Measurements from ENCODE around the gene LRSAM1.

LRSAM1 gene

DNA sequence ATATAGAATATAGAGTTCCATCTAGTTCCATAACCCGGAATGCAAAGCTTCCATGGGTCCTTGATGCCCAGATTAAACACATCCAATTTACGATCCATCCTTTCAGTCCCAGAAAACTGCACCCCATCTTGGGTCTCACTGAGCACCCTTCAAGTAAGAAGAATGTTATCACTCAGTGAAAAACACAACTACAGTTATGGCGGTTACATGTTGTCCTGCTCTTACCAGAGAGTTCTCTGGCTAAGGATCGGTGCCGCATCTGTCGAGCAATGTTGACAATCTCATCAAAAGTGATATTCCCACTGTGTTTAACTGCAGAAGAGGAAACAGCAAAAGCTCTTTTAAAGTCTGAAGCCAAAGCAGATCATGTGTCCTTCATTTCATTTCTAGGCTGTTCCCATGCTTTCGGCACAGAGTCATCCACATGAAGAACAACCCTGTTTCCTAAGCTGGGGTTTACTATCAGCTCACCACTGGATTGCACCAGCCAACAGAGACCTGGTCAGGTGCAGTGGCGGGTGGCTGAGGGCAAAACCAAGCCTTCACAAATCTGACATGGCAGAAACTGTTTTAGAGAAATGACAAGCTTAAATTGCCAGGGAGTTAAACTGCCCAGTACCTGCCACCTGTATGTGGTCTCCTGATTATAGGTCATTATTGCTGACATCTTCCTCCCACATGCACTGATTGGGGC lies 3.1 kb upstream of the LRSAM1 start:
- Histone ChIP-seq H3K27me3 (replicated peaks in 2 of 5; ENCODE audit: control insufficient read depth in 4 of 5, insufficient read depth in 5 of 5, low read length in 4 of 5) (no peaks in the 10 kb centered on the region), H3K4me3 (ENCODE audit: control insufficient read depth in 1 of 7, extremely low read depth in 1 of 7, insufficient read depth in 4 of 7, low read depth in 2 of 7, low read length in 6 of 7) (peak overlapping the region in 3 of 7 experiments; percentile 2 to 99 (median 96)), H3K4me1 (ENCODE audit: control extremely low read depth in 1 of 4, control insufficient read depth in 4 of 4, insufficient read depth in 4 of 4, low read length in 3 of 4) (peaks cover 13 to 41% (median 27%) of the 10 kb centered on the region in 4 experiments), H3K36me3 (ENCODE audit: control insufficient read depth in 4 of 4, insufficient read depth in 4 of 4, low read length in 3 of 4) (peaks cover 6 to 71% (median 55%) of the 10 kb centered on the region in 4 experiments), H3K9me3 (ENCODE audit: control extremely low read depth in 1 of 5, control insufficient read depth in 4 of 5, insufficient read depth in 2 of 5, low read depth in 1 of 5, low read length in 4 of 5) (peaks cover 0 to 18% (median 0%) of the 10 kb centered on the region in 5 experiments), H3K27ac (ENCODE audit: insufficient read depth in 1 of 2, low read depth in 1 of 2, low read length in 2 of 2, poor library complexity in 1 of 2, severe bottlenecking in 2 of 2) (peak overlapping the region in 1 of 2 experiments; percentile 92)
- POLR2A ChIA-PET: interaction anchor here (0.7 to 1.1 kb wide), 2 partner anchors 8 to 24 kb away, joined by 4 to 10 read pairs; partner anchors contain the start of gene ZNF79
- no peak for DNase-seq
- WGBS (ENCODE audit: insufficient coverage): 96% methylated on average over 8 of the region's 8 CpGs
- CTCF ChIA-PET: no interaction called here

DNA sequence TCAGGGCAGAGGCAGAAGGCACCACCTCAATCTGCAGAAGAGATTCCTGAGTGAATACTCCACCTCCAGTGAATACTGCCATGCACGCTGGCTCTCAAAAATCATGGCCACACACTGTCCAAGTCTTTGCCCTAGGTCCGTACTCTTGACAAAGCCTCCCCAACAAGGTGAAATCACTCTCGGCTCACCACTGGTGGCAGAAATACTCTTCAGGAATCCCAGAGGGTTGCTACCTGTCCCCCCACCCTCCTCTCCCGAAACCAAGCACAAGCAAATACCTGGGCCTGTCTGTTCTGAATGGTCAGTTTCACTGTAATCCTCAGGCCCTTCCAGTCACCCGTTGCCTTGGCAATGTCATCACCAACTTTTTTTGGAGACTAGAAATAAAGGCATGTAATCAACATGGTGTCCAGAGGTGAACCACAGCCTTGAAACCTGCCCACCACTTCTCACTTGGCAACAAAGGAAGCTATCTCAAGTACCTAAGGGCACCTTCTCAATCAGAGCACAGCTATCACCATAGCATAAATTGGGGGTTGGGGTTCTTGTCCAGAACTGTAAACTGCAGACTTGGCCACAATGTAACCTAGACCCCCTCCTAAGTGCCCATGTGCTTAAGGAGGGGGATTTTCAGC lies 1.9 kb upstream of the LRSAM1 start:
- H3K27ac ChIP-seq (ENCODE audit: insufficient read depth in 1 of 2, low read depth in 1 of 2, low read length in 2 of 2, poor library complexity in 1 of 2, severe bottlenecking in 2 of 2): peak overlapping the region; percentile 16 to 92
- peak overlapping the region in 6 of 7 experiments; percentile 87 to 99 (median 94) for H3K4me3 ChIP-seq (ENCODE audit: control insufficient read depth in 1 of 7, extremely low read depth in 1 of 7, insufficient read depth in 4 of 7, low read depth in 2 of 7, low read length in 6 of 7)
- no peak for DNase-seq
- H3K36me3 ChIP-seq (ENCODE audit: control insufficient read depth in 4 of 4, insufficient read depth in 4 of 4, low read length in 3 of 4): peaks cover 4 to 72% (median 48%) of the 10 kb centered on the region in 4 experiments
- peaks cover 13 to 41% (median 29%) of the 10 kb centered on the region in 4 experiments for H3K4me1 ChIP-seq (ENCODE audit: control extremely low read depth in 1 of 4, control insufficient read depth in 4 of 4, insufficient read depth in 4 of 4, low read length in 3 of 4)
- WGBS (ENCODE audit: insufficient coverage): 87% methylated on average over 5 of the region's 5 CpGs
- peaks cover 0 to 12% (median 0%) of the 10 kb centered on the region in 5 experiments for H3K9me3 ChIP-seq (ENCODE audit: control extremely low read depth in 1 of 5, control insufficient read depth in 4 of 5, insufficient read depth in 2 of 5, low read depth in 1 of 5, low read length in 4 of 5)
- ChIA-PET CTCF (interaction anchor here (0.6 to 1.2 kb wide), 2 partner anchors 14 to 477 kb away, joined by 3 to 4 read pairs; no protein-coding TSS in a partner anchor), POLR2A (interaction anchor here (3.0 kb wide), 1 partner anchor 25 kb away, joined by 14 read pairs; the partner anchor contains the start of gene ZNF79)
- no peaks in the 10 kb centered on the region for H3K27me3 ChIP-seq (replicated peaks in 2 of 5; ENCODE audit: control insufficient read depth in 4 of 5, insufficient read depth in 5 of 5, low read length in 4 of 5)

DNA sequence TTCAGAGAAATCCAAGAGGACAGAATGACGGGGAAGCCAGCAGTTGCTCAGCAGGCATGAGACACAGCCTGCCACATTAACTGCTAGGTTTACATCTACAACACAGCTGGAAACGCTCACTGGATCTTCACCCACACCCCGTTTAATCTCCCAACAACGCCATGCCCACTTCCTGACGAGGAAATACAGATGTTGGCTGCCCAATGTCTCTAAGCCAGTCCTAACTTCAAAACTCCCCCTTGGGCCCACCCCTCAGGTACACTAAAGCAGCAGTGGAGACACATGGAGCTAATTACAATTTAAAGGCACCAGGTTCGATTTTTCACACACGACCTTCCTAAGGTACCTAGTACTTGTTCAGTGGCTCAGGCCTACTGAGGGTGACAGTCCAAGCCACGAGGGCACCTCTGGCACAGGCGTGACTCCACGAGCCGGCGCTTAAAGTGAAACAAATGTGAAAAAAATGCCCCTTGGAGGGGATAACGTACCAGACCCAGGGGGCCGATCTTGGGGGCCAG lies 1.0 kb upstream of the LRSAM1 start:
- ChIA-PET POLR2A (interaction anchor here (0.6 to 3.0 kb wide), 7 partner anchors 10 to 294 kb away, joined by 3 to 14 read pairs (median 5); partner anchors contain the start of genes SLC2A8 and ZNF79), CTCF (interaction anchor here (0.6 to 1.4 kb wide), 4 partner anchors 15 to 477 kb away, joined by 3 to 4 read pairs (median 3); no protein-coding TSS in a partner anchor)
- H3K4me3 ChIP-seq (ENCODE audit: control insufficient read depth in 1 of 7, extremely low read depth in 1 of 7, insufficient read depth in 4 of 7, low read depth in 2 of 7, low read length in 6 of 7): peak overlapping the region; percentile 85 to 99 (median 92)
- H3K36me3 ChIP-seq (ENCODE audit: control insufficient read depth in 4 of 4, insufficient read depth in 4 of 4, low read length in 3 of 4): peaks cover 4 to 67% (median 40%) of the 10 kb centered on the region in 4 experiments
- DNase-seq: peak in 2 of 3 donors; percentile 39 to 60
- H3K9me3 ChIP-seq (ENCODE audit: control extremely low read depth in 1 of 5, control insufficient read depth in 4 of 5, insufficient read depth in 2 of 5, low read depth in 1 of 5, low read length in 4 of 5): peaks cover 0 to 3% (median 0%) of the 10 kb centered on the region in 5 experiments
- peaks cover 13 to 50% (median 34%) of the 10 kb centered on the region in 4 experiments for H3K4me1 ChIP-seq (ENCODE audit: control extremely low read depth in 1 of 4, control insufficient read depth in 4 of 4, insufficient read depth in 4 of 4, low read length in 3 of 4)
- H3K27me3 ChIP-seq (replicated peaks in 2 of 5; ENCODE audit: control insufficient read depth in 4 of 5, insufficient read depth in 5 of 5, low read length in 4 of 5): no peaks in the 10 kb centered on the region
- H3K27ac ChIP-seq (ENCODE audit: insufficient read depth in 1 of 2, low read depth in 1 of 2, low read length in 2 of 2, poor library complexity in 1 of 2, severe bottlenecking in 2 of 2): peak overlapping the region; percentile 84 to 92
- WGBS (ENCODE audit: insufficient coverage): 4% methylated on average over 11 of the region's 14 CpGs

DNA sequence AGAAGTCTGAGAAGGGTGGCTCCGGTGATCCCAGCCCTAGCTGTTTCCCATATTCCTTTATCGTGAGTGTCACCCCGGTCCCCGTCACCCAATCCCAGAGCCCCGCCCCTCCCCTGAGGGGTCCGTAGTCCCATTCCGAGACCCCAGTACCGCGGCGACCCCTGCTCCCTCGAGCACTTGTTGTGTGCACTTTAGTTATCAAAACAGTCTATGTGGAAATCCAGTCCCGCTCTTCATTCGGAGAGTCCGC lies 223 bp downstream of the LRSAM1 start:
- ChIA-PET CTCF (interaction anchor here (1.4 kb wide), 1 partner anchor 29 kb away, joined by 3 read pairs; no protein-coding TSS in a partner anchor), POLR2A (interaction anchor here (0.6 to 3.0 kb wide), 5 partner anchors 14 to 246 kb away, joined by 4 to 14 read pairs (median 5); partner anchors contain the start of gene ZNF79)
- WGBS (ENCODE audit: insufficient coverage): 0% methylated on average over 12 of the region's 14 CpGs
- no peaks in the 10 kb centered on the region for H3K9me3 ChIP-seq (ENCODE audit: control extremely low read depth in 1 of 5, control insufficient read depth in 4 of 5, insufficient read depth in 2 of 5, low read depth in 1 of 5, low read length in 4 of 5)
- peak overlapping the region; percentile 85 to 99 (median 92) for H3K4me3 ChIP-seq (ENCODE audit: control insufficient read depth in 1 of 7, extremely low read depth in 1 of 7, insufficient read depth in 4 of 7, low read depth in 2 of 7, low read length in 6 of 7)
- H3K27me3 ChIP-seq (replicated peaks in 2 of 5; ENCODE audit: control insufficient read depth in 4 of 5, insufficient read depth in 5 of 5, low read length in 4 of 5): no peaks in the 10 kb centered on the region
- peaks cover 4 to 54% (median 29%) of the 10 kb centered on the region in 4 experiments for H3K36me3 ChIP-seq (ENCODE audit: control insufficient read depth in 4 of 4, insufficient read depth in 4 of 4, low read length in 3 of 4)
- peaks cover 13 to 58% (median 42%) of the 10 kb centered on the region in 4 experiments for H3K4me1 ChIP-seq (ENCODE audit: control extremely low read depth in 1 of 4, control insufficient read depth in 4 of 4, insufficient read depth in 4 of 4, low read length in 3 of 4)
- peak in 1 of 3 donors; percentile 43 for DNase-seq
- peak overlapping the region; percentile 84 to 92 for H3K27ac ChIP-seq (ENCODE audit: insufficient read depth in 1 of 2, low read depth in 1 of 2, low read length in 2 of 2, poor library complexity in 1 of 2, severe bottlenecking in 2 of 2)

DNA sequence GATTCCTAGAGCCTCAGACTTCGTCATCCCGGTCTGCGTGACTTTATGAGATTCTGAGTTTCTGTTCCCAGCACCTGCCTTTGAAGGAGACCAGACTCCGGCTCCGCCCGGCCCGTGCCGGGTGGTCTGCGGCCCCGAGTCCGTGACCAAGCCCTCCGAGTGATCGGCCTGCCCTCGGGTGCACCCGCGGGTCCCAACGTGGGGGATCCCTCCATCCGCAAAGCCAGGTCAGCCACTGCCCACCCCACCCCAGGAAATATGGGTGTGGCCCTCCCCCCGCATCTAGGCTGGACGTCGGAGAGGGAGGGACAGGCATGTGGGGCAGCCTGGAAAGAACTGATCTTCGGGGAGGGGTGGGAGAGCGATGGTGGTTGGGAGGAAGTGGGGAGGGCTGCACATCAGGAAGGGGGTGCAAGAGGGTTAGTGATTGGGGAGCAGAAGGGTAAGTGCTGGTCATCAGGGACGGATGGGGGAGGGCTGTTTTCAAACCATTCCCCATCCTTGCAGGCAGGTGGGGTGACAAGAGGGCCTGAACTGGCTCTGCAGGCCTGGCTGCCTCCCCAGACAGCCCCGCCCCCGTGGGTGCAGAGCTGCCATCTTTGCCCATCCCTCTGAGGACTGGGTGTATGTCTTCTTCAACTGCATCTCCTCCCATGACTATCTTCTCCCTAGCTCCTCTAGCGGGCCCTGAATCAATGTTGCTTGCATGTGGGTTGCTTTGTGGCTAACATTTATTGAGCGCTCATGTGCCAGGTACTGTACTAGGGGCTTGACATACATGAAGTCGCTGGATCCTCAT lies 747 bp downstream of the LRSAM1 start:
- ChIA-PET POLR2A (interaction anchor here (0.6 to 3.0 kb wide), 4 partner anchors 15 to 207 kb away, joined by 4 to 14 read pairs (median 5); partner anchors contain the start of gene ZNF79), CTCF (no interaction called here)
- H3K4me1 ChIP-seq (ENCODE audit: control extremely low read depth in 1 of 4, control insufficient read depth in 4 of 4, insufficient read depth in 4 of 4, low read length in 3 of 4): peaks cover 13 to 58% (median 42%) of the 10 kb centered on the region in 4 experiments
- H3K36me3 ChIP-seq (ENCODE audit: control insufficient read depth in 4 of 4, insufficient read depth in 4 of 4, low read length in 3 of 4): peaks cover 4 to 54% (median 26%) of the 10 kb centered on the region in 4 experiments
- peak in 2 of 3 donors; percentile 54 to 59 for DNase-seq
- H3K4me3 ChIP-seq (ENCODE audit: control insufficient read depth in 1 of 7, extremely low read depth in 1 of 7, insufficient read depth in 4 of 7, low read depth in 2 of 7, low read length in 6 of 7): peak overlapping the region; percentile 85 to 99 (median 92)
- no peaks in the 10 kb centered on the region for H3K27me3 ChIP-seq (replicated peaks in 2 of 5; ENCODE audit: control insufficient read depth in 4 of 5, insufficient read depth in 5 of 5, low read length in 4 of 5)
- 17% methylated on average over 20 of the region's 29 CpGs for WGBS (ENCODE audit: insufficient coverage)
- peak overlapping the region; percentile 84 to 92 for H3K27ac ChIP-seq (ENCODE audit: insufficient read depth in 1 of 2, low read depth in 1 of 2, low read length in 2 of 2, poor library complexity in 1 of 2, severe bottlenecking in 2 of 2)
- no peaks in the 10 kb centered on the region for H3K9me3 ChIP-seq (ENCODE audit: control extremely low read depth in 1 of 5, control insufficient read depth in 4 of 5, insufficient read depth in 2 of 5, low read depth in 1 of 5, low read length in 4 of 5)

DNA sequence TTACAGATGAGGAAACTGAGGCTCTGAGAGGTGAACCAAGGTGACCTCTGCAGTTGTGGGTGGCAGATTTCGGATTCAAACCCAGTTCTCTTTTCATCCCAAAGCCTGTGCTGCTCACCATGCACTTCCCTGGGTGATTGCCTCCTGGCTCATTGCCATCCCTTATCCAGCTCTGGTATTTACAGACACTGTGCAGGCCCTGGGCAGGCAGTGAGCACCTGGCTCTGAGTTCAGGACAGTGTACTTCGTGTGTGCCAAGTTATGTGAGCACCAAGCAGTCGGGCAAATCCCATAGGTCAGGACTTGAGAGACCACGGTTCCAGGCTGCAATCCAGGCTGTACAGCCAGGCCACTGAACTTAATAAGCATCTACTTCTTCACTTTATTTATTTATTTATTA lies 1.4 kb downstream of the LRSAM1 start:
- 86% methylated on average over 1 of the region's 4 CpGs for WGBS (ENCODE audit: insufficient coverage)
- Histone ChIP-seq H3K4me3 (ENCODE audit: control insufficient read depth in 1 of 7, extremely low read depth in 1 of 7, insufficient read depth in 4 of 7, low read depth in 2 of 7, low read length in 6 of 7) (peak overlapping the region in 5 of 7 experiments; percentile 87 to 99 (median 95)), H3K4me1 (ENCODE audit: control extremely low read depth in 1 of 4, control insufficient read depth in 4 of 4, insufficient read depth in 4 of 4, low read length in 3 of 4) (peaks cover 13 to 58% (median 42%) of the 10 kb centered on the region in 4 experiments), H3K36me3 (ENCODE audit: control insufficient read depth in 4 of 4, insufficient read depth in 4 of 4, low read length in 3 of 4) (peaks cover 4 to 54% (median 23%) of the 10 kb centered on the region in 4 experiments), H3K9me3 (ENCODE audit: control extremely low read depth in 1 of 5, control insufficient read depth in 4 of 5, insufficient read depth in 2 of 5, low read depth in 1 of 5, low read length in 4 of 5) (no peaks in the 10 kb centered on the region), H3K27me3 (replicated peaks in 2 of 5; ENCODE audit: control insufficient read depth in 4 of 5, insufficient read depth in 5 of 5, low read length in 4 of 5) (no peaks in the 10 kb centered on the region), H3K27ac (ENCODE audit: insufficient read depth in 1 of 2, low read depth in 1 of 2, low read length in 2 of 2, poor library complexity in 1 of 2, severe bottlenecking in 2 of 2) (no peak overlapping the region)
- ChIA-PET CTCF (no interaction called here), POLR2A (no interaction called here)
- DNase-seq: no peak
